Measurements from ENCODE around the gene TEKTIP1. TPM values are rescaled to one million over a fixed set of nuclear protein-coding genes. Genes with fewer than 3 reads are reported as not detected.

TEKTIP1 gene
- total RNA-seq, 1 donor from 2014 or later, result not detected

- H3K36me3 ChIP-seq (ENCODE audit: control insufficient read depth, insufficient read depth, low read length), result peaks cover 16% of the 10 kb centered on the region
- no peaks in the 10 kb centered on the region for H3K27me3 ChIP-seq (ENCODE audit: control insufficient read depth, insufficient read depth, low read length)
- TF ChIP-seq CTCF (IDR thresholded peaks at IDR 0.05; ENCODE audit: insufficient read depth, low read length, severe bottlenecking), result no peak
- FAIRE-seq (no peak), DNase-seq (ENCODE audit: low read depth) (no peak)
- no peak overlapping the region for H3K4me3 ChIP-seq (ENCODE audit: low read depth, low read length)
These were observed 28.2 kb upstream of the TEKTIP1 start for GRCh38 chr19:3510727-3511126.

GRCh38 chr19:3511506-3512251 lies 27.3 kb upstream of the TEKTIP1 start:
- Histone ChIP-seq H3K36me3 (ENCODE audit: control insufficient read depth, insufficient read depth, low read length) (peaks cover 20% of the 10 kb centered on the region), H3K4me3 (ENCODE audit: low read depth, low read length) (no peak overlapping the region), H3K27me3 (ENCODE audit: control insufficient read depth, insufficient read depth, low read length) (no peaks in the 10 kb centered on the region)
- no peak for TF ChIP-seq CTCF (IDR thresholded peaks at IDR 0.05; ENCODE audit: insufficient read depth, low read length, severe bottlenecking)
- no peak for FAIRE-seq
- DNase-seq (ENCODE audit: low read depth), result no peak

- Histone ChIP-seq H3K36me3 (ENCODE audit: control insufficient read depth, insufficient read depth, low read length) (peaks cover 21% of the 10 kb centered on the region), H3K4me3 (ENCODE audit: low read depth, low read length) (no peak overlapping the region), H3K27me3 (ENCODE audit: control insufficient read depth, insufficient read depth, low read length) (no peaks in the 10 kb centered on the region)
- FAIRE-seq (no peak), DNase-seq (ENCODE audit: low read depth) (no peak)
- TF ChIP-seq CTCF (IDR thresholded peaks at IDR 0.05; ENCODE audit: insufficient read depth, low read length, severe bottlenecking), result no peak
These were observed 26.3 kb upstream of the TEKTIP1 start for GRCh38 chr19:3512562-3513228.

- Histone ChIP-seq H3K36me3 (ENCODE audit: control insufficient read depth, insufficient read depth, low read length) (peaks cover 21% of the 10 kb centered on the region), H3K4me3 (ENCODE audit: low read depth, low read length) (no peak overlapping the region), H3K27me3 (ENCODE audit: control insufficient read depth, insufficient read depth, low read length) (no peaks in the 10 kb centered on the region)
- FAIRE-seq, result no peak
- no peak for TF ChIP-seq CTCF (IDR thresholded peaks at IDR 0.05; ENCODE audit: insufficient read depth, low read length, severe bottlenecking)
- no peak for DNase-seq (ENCODE audit: low read depth)
These were observed 25.5 kb upstream of the TEKTIP1 start for GRCh38 chr19:3513229-3514140.

- FAIRE-seq, result no peak
- Histone ChIP-seq H3K36me3 (ENCODE audit: control insufficient read depth, insufficient read depth, low read length) (peaks cover 28% of the 10 kb centered on the region), H3K27me3 (ENCODE audit: control insufficient read depth, insufficient read depth, low read length) (no peaks in the 10 kb centered on the region), H3K4me3 (ENCODE audit: low read depth, low read length) (no peak overlapping the region)
- TF ChIP-seq CTCF (IDR thresholded peaks at IDR 0.05; ENCODE audit: insufficient read depth, low read length, severe bottlenecking), result no peak
- DNase-seq (ENCODE audit: low read depth), result no peak
These were observed 24.0 kb upstream of the TEKTIP1 start for GRCh38 chr19:3514930-3515329.

Data from bronchial epithelial cell (primary cell).